Activated naive CD4-positive, alpha-beta T cell treated with anti-CD3 and anti-CD28 coated beads for 36 hours (primary cell): ENCODE measurements around the gene TPSG1. TPM values are rescaled to one million over a fixed set of nuclear protein-coding genes. Genes with fewer than 3 reads are reported as not detected.

ENCODE experiments used
- total RNA-seq, 2 experiments: library from RNA; stranded (reverse); gene quantifications; one replicate each; pipeline ENCODE4 v1.2.3, GENCODE V29; 2021

The TPSG1 gene
- total RNA-seq, 2 experiments from 2014 or later = not detected

Other genes with a start within 250 kb of the TPSG1 start
- 1 to 10 TPM in 1 of 2 experiments, under 1 TPM in 1; 0.74 to 1.0 TPM for gene SOX8, start 243.5 kb downstream of the TPSG1 start, total RNA-seq
- not detected for gene SSTR5, start 152.5 kb downstream of the TPSG1 start, total RNA-seq
- not detected for gene C1QTNF8, start 129.0 kb downstream of the TPSG1 start, total RNA-seq
- under 1 TPM; 0.50 to 0.84 TPM for gene CACNA1H, start 72.2 kb downstream of the TPSG1 start, total RNA-seq
- not detected for gene TPSB2, start 4.9 kb upstream of the TPSG1 start, total RNA-seq
- not detected for gene TPSAB1, start 15.4 kb upstream of the TPSG1 start, total RNA-seq
- gene TPSD1, start 30.8 kb upstream of the TPSG1 start, total RNA-seq = not detected
- gene UBE2I, start 84.4 kb upstream of the TPSG1 start, total RNA-seq = 100 to 1,000 TPM; 273 to 297 TPM
- gene BAIAP3, start 108.4 kb upstream of the TPSG1 start, total RNA-seq = under 1 TPM; 0.10 to 0.37 TPM
- gene TSR3, start 126.6 kb upstream of the TPSG1 start, total RNA-seq = 10 to 100 TPM; 48.5 to 50.7 TPM
- 10 to 100 TPM; 15.9 to 17.3 TPM for gene GNPTG, start 126.7 kb upstream of the TPSG1 start, total RNA-seq
- 10 to 100 TPM; 35.9 to 38.4 TPM for gene UNKL, start 189.4 kb upstream of the TPSG1 start, total RNA-seq
- gene UQCC4, start 195.5 kb upstream of the TPSG1 start, total RNA-seq = 10 to 100 TPM; 11.2 to 12.2 TPM
- under 1 TPM in 1 of 2 experiments, not detected in 1; 0.31 TPM for gene PERCC1, start 205.8 kb upstream of the TPSG1 start, total RNA-seq
- 1 to 10 TPM in 1 of 2 experiments, under 1 TPM in 1; 0.74 to 1.8 TPM for gene CCDC154, start 219.3 kb upstream of the TPSG1 start, total RNA-seq
- 10 to 100 TPM; 31.7 to 34.5 TPM for gene CLCN7, start 249.8 kb upstream of the TPSG1 start, total RNA-seq